Activated naive CD4-positive, alpha-beta T cell treated with anti-CD3 and anti-CD28 coated beads, Interleukin-2, amount 50 U/mL, for 24 hours (primary cell): Measurements from ENCODE around the gene NMT1.

Experiments
- H3K27ac Mint-ChIP-seq: one replicate; pipeline ENCODE4 v1.8.0; 2021; ENCODE audit warnings: mild to moderate bottlenecking, mixed read lengths
- H3K27me3 Mint-ChIP-seq: one replicate; pipeline ENCODE4 v1.8.0; 2021; ENCODE audit warnings: mixed read lengths
- H3K36me3 Mint-ChIP-seq: one replicate; pipeline ENCODE4 v1.8.0; 2021; ENCODE audit warnings: mixed read lengths
- H3K4me1 Mint-ChIP-seq: one replicate; pipeline ENCODE4 v1.8.0; 2021; ENCODE audit warnings: mixed read lengths
- H3K4me3 Mint-ChIP-seq: one replicate; pipeline ENCODE4 v1.8.0; 2021; ENCODE audit warnings: mild to moderate bottlenecking, mixed read lengths
- H3K9me3 Mint-ChIP-seq: one replicate; pipeline ENCODE4 v1.8.0; 2021; ENCODE audit warnings: mixed read lengths

NMT1 gene

DNA sequence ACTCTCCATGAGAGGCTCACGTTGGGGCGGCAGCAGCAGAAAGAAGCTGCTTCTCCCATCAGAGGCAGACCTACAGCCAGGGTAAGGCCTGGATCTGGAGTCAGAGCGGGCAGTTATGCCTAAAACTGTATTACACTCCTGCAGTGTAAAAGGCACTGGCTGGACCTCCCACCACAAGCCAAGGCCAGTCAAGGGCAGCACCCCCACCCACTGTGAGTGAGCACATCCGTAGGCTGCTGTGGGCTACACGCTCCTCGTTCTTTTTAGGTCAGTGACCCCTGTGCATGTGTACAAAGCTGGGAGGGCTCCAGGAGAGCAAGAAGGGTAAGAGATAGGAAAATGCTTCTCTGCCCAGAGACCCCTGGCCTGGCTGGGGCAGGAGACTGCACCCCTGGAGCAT lies 30.4 kb upstream of the NMT1 start:
- Mint-ChIP-seq H3K9me3 (no peaks in the 10 kb centered on the region), H3K27ac (no peak overlapping the region), H3K36me3 (peaks cover 6% of the 10 kb centered on the region), H3K27me3 (no peaks in the 10 kb centered on the region), H3K4me1 (peaks cover 3% of the 10 kb centered on the region), H3K4me3 (no peak overlapping the region)

DNA sequence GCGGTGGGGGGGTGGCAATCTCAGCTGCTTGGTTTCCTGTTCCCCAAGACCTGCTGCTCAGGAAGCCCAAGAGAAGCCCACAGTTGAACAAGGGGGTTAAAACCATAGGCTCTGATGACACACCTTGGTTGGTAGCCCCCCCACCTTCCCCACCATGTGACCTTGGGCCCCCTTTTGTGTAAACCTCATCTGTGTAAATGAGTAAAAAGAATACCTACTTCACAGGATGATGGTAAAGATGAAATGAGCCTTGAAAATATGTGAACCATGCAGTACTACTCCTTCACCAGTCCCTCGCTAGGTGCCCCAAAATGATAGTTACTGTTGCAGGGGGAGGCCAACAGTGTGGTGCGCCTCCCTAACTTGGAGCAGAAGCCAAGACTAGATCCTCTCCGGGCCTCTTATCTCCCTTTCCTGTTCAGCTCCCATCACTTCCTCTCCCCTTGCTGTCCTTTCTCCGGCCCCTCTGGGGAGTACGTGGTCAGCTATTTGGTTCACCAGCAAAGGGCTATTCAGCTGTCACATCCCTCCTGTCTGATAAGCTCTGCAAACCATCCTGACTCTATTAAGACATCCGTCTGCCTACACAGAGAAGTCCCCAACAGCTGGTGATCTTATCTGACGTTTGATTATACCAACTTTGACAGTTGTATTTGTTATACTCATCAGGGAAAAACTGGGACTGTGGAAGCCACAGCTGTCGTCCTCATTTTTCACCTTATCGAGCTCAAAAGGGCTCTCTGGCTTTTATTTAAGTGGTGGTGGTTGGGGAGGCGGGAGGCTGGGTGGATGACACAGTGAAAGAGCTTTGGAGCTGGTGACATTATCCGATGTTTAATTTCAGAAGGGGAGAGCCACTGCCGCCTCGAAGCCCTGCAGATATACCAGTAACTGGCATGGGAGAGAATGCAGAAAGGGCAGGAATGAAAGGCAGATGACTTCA lies 29.6 kb upstream of the NMT1 start:
- peaks cover 6% of the 10 kb centered on the region for H3K36me3 Mint-ChIP-seq
- no peak overlapping the region for H3K4me3 Mint-ChIP-seq
- H3K9me3 Mint-ChIP-seq, result no peaks in the 10 kb centered on the region
- no peaks in the 10 kb centered on the region for H3K27me3 Mint-ChIP-seq
- peaks cover 3% of the 10 kb centered on the region for H3K4me1 Mint-ChIP-seq
- no peak overlapping the region for H3K27ac Mint-ChIP-seq

DNA sequence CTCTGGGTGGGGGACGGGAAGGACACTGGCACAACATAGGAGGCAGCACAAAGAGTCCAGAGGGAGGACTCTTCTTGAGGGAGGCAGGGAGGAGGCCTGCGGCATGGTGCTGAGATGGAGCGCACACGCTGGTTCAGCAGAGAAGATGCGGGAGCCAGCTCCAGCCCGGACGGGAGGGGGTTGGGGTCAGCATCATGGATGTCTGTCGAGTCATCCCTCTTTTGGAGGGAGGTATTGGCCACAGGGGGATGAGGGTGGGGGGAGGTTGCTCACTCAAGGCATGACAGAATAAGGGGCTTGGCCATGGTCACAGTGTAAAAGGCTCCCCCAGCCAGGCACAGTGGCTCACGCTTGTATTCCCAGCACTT lies 29.0 kb upstream of the NMT1 start:
- peaks cover 3% of the 10 kb centered on the region for H3K4me1 Mint-ChIP-seq
- peaks cover 6% of the 10 kb centered on the region for H3K36me3 Mint-ChIP-seq
- H3K4me3 Mint-ChIP-seq, result no peak overlapping the region
- H3K27me3 Mint-ChIP-seq, result no peaks in the 10 kb centered on the region
- no peak overlapping the region for H3K27ac Mint-ChIP-seq
- H3K9me3 Mint-ChIP-seq, result no peaks in the 10 kb centered on the region

DNA sequence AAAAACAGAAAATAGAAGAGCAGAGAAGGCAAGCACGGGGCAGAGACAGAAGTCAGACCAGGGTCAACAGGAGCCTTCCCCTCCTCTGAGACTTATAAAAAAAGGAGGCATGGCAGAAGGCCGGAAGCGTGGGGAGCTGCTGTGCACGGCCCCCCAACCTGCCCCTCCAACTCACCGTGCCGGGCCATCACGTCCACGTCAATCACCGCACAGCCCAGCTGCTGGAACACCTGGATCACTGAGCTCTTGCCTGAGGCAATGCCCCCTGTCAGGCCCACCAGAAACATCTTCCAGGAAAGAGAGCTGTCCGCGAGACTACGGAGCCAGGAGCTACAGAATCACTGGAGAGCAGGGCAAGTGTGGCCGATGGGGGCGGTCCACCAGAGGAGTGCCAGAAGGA lies 26.5 kb upstream of the NMT1 start:
- Mint-ChIP-seq H3K27me3 (no peaks in the 10 kb centered on the region), H3K4me3 (no peak overlapping the region), H3K9me3 (no peaks in the 10 kb centered on the region), H3K27ac (no peak overlapping the region), H3K36me3 (peaks cover 6% of the 10 kb centered on the region), H3K4me1 (peaks cover 9% of the 10 kb centered on the region)

DNA sequence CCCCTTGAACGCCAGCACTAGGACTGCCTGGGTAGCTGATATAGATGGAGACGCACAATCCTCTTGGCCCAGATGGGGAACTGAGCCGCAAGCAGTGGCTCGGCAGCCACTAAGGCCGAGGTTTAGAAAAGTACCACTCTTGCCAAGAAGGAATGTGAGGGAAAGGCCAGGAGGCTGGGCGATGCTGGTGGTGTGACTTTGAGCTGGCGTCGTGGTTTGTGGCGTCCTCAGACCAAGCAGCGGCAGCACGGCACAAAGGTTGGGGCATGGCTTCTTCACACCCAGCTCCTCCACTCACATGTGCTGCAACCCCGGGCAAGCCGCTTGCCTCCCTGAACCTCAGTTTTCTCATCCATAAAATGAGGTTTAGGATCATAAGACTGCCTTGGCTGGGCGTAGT lies 25.3 kb upstream of the NMT1 start:
- peaks cover 9% of the 10 kb centered on the region for H3K4me1 Mint-ChIP-seq
- H3K36me3 Mint-ChIP-seq, result peaks cover 3% of the 10 kb centered on the region
- H3K27ac Mint-ChIP-seq, result no peak overlapping the region
- no peaks in the 10 kb centered on the region for H3K9me3 Mint-ChIP-seq
- H3K4me3 Mint-ChIP-seq, result no peak overlapping the region
- H3K27me3 Mint-ChIP-seq, result no peaks in the 10 kb centered on the region

DNA sequence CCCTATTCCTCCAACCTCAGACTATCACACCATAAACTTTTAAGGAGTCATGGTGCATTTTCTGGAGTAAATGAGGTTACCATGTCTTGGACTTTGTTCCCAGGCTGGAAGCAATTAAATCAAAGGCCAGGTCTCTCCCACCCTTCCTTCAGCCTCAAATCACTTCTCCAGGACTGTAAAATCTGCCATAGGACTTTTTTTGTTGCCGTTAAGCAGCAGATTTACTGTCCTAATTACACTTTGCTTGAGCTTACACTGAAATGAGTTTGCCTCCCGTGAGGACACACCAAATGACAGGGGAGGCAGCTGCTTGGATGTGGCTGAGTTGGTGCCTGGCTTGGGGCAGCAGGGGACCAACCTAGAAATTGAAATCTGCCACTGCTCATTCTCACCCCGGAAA lies 24.4 kb upstream of the NMT1 start:
- Mint-ChIP-seq H3K27ac (no peak overlapping the region), H3K27me3 (no peaks in the 10 kb centered on the region), H3K36me3 (peaks cover 3% of the 10 kb centered on the region), H3K4me3 (no peak overlapping the region), H3K4me1 (peaks cover 9% of the 10 kb centered on the region), H3K9me3 (no peaks in the 10 kb centered on the region)

DNA sequence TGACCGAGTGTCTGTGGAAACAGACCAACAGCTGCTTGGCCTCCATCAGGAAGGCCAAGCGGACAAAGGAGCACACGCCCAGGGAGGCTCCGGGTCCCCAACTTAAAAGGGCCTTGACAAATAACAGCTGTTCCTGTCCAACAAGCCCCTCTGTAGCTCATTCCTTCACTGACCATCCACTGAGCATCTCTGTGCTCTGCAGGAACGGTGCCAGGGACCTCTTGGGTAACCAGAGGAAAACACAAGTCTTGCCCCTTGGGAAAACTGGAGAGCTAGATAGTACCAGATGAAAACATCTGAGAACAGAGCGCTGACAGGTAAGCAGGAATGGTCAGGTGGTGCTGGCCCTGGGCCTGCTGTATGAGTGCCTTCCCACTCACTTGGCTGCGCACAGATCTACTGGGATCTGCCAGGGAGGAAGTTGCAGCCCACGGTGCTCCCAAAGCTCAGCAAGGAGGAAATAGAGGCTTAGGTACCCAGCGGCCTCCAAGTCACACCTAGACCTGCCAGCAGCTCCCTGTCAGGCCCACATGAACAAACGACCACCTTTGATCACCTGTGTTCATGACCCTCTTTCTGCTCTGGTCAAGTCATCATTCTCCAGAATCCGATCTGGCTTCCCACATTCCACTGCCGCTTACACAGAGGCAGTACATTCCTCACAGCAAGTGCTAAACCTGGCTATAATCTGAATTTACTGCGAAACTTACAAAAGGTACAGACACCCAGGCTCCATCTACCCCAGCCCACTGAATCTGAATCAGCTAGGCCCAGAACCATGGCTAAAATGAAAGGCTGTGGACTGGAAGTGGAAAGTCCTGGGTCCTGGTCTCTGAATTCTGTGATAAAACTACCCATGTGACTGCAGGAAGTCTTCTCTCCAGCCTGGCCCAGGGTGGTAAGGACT lies 22.1 kb upstream of the NMT1 start:
- Mint-ChIP-seq H3K27ac (peak overlapping the region; percentile 91), H3K36me3 (peaks cover 2% of the 10 kb centered on the region), H3K27me3 (no peaks in the 10 kb centered on the region), H3K9me3 (no peaks in the 10 kb centered on the region), H3K4me3 (no peak overlapping the region), H3K4me1 (peaks cover 30% of the 10 kb centered on the region)

DNA sequence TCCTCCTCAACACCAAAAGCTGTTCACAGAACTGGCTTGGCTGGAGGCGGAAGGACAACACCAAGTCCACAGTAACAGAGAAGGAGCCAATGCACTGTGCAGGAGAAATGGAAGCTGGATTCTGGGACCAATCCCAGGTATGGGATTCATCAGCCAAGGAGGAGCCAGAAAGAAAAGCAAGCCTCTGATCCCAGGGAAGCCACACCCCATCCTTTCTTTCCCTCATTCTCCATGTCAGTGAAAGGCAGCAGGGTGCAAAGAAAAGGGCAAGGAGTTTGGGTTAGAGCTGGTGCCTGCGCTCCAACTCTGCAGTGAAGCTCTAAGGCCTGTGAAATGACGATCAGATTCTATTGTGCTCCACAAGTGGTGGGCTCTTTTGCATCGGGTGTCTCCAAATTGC lies 20.7 kb upstream of the NMT1 start:
- Mint-ChIP-seq H3K36me3 (no peaks in the 10 kb centered on the region), H3K27ac (no peak overlapping the region), H3K4me3 (no peak overlapping the region)

DNA sequence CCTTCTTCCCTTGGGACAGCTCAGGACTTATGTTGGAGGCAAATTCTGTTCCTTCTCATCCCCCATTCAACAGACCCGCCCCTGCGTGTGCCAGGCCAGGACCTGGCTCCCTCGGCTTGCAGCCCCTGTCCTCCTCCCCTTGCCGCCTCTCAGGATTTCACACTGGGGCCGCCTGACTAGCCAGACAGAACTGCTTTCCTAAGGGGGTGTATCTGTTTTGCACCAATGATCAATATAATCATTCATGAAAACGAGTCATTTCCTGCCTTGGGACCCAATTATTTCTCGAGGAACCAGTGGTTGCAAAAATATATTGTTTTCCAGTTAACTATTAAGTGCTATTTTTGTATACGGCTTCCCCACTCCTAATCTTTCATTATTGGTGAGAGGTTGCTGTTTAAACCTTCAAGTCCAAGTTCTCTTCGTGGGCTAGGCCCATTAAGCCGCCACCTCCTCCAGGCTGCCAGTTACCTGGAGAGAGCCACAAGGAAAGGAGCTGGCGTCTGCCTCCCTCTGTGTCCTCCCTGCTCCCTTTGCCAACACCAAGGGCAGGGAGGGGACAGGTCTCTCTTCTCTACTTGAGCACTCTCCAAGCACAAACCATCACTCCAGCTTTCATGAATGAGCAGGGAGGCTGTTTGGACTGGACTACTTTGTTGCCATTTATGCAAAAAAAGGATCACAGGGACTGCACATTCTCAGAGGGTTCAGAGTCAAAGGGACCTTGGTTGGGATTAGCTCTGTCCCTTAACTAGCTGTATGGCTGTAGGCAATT lies 18.6 kb upstream of the NMT1 start:
- Mint-ChIP-seq H3K4me3 (no peak overlapping the region), H3K27ac (peak overlapping the region; percentile 30)

More for the DNA sequence above, 20.7 kb upstream of the NMT1 start:
- no peaks in the 10 kb centered on the region for H3K27me3 Mint-ChIP-seq
- H3K9me3 Mint-ChIP-seq, result no peaks in the 10 kb centered on the region
- peaks cover 30% of the 10 kb centered on the region for H3K4me1 Mint-ChIP-seq

DNA sequence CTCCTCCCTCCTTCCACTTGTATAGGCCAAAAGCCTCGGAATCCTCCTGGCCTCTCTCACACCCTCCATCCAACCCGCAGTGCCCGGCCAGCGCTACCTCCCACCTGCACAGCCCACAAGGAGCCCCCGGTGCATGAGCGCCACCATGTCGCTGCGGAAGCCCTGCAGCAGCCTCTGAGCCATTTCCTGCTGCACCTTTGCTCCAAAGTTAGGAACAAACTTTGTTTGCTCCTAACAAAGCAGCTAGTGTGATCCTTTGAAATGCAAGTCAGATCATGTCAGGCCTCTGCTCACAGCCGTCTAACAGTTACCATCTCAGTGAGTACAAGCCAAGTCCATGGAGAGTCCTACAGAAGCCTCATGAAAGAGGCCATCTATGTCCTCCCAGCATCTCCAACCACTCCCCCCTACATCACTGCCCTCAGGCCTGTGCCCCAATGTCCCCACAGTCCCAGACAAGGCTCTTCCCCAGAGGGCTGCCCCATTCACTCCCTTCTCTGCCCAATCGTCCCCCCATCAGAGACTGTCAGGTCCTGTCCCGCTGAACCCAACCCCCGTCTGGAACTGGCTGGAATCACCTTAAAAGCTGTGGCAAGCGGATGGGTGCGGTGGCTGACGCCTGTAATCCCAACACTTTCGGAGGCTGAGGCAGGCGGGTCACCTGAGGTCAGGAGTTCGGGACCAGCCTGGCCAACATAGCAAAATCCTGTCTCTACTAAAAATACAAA lies 17.1 kb upstream of the NMT1 start:
- Mint-ChIP-seq H3K4me3 (no peak overlapping the region), H3K36me3 (no peaks in the 10 kb centered on the region), H3K27me3 (no peaks in the 10 kb centered on the region), H3K4me1 (peaks cover 44% of the 10 kb centered on the region), H3K9me3 (no peaks in the 10 kb centered on the region), H3K27ac (no peak overlapping the region)

More for the DNA sequence above, 18.6 kb upstream of the NMT1 start:
- Mint-ChIP-seq H3K36me3 (no peaks in the 10 kb centered on the region), H3K9me3 (no peaks in the 10 kb centered on the region), H3K27me3 (no peaks in the 10 kb centered on the region), H3K4me1 (peaks cover 41% of the 10 kb centered on the region)

DNA sequence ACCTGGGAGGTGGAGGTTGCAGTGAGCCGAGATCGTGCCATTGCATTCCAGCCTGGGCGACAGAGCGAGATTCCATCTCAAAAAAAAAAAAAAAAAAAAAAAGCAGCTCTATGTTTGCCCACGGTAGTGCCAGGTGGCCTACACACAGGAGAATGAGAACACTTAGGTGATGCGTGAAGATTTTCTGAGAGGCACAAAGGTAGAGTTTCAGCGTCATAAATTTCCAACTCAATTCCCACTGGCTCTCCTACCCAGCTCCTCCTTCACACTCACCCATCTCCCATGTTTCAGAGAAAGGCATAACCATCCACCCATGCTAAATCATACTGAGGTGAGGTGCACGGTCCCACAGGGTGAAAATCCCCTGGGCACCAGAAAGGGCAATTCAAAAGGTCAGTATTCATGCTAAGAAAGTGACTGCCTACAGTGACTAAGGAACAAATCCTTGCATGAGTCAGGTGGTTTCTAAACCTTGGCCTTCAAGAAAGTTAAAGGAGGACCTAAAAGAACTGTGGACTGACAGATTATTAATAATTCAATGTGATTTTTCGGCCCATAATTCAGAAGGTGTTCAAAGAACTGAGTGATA lies 14.5 kb upstream of the NMT1 start:
- no peaks in the 10 kb centered on the region for H3K9me3 Mint-ChIP-seq
- peaks cover 54% of the 10 kb centered on the region for H3K4me1 Mint-ChIP-seq
- H3K27me3 Mint-ChIP-seq, result no peaks in the 10 kb centered on the region
- no peak overlapping the region for H3K4me3 Mint-ChIP-seq
- H3K27ac Mint-ChIP-seq, result peak overlapping the region; percentile 70
- H3K36me3 Mint-ChIP-seq, result no peaks in the 10 kb centered on the region

DNA sequence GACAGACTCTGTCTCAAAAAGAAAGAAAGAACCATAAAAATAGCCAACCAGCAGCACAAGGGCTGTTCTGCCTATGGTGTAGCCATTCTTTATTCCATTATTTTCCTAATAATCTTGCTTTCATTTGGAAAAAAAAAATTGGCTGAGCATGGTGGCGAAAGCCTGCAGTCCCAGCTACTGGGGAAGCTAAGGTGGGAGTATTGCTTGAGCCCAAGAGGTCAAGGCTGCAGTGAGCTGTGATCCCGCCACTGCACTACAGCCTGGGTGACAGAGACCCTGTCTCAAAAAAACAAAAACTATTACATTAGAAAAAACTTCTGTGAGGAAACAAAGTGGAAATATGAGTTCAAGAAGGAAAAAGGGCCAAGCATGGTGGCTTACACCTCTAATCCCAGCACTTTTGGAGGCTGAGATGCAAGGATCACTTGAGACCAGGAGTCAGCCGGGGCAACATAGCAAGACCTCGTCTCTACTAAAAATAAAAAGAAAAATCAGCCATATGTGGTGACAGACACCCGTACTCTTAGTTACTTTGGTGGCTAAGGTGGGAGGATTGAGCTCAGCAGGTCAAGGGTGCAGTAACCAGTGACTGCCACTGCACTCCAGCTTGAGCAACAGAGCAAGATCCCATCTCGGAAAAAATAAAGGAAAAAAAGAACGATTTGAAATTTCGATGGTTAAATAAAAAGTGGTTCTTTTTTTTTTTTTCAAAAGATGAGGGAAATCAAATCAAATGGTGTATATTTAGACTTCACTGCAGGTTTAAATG lies 12.1 kb upstream of the NMT1 start:
- Mint-ChIP-seq H3K36me3 (no peaks in the 10 kb centered on the region), H3K27ac (peak overlapping the region; percentile 62), H3K27me3 (no peaks in the 10 kb centered on the region), H3K4me1 (peaks cover 37% of the 10 kb centered on the region), H3K4me3 (peak overlapping the region; percentile 33), H3K9me3 (no peaks in the 10 kb centered on the region)

DNA sequence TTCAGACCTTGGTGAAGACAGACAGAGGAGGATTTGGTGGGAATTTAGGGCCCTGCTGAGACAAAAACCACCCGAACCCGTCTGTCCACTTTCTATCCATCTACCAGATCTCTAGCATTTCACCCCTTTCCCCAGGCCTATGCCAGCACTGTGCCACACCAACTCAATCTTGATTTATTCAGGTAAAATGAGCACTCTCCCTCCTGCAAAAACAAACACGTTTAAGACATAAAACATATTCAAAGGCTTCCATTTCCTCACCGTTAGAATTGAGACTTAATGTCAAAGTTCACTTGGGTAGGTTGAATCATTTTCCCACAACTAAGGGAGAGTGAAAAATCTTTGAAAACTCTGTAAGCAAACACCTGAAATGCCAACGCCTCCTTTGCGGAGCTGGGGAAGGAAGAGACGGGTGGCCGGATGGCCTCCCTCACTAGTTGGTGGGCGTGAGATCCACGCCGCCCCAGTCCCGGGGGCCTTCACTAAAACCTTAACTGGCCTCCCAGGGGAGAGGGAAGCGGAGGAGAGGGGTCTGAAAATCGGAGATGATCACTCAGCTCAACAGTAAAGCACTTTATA lies 10.5 kb upstream of the NMT1 start:
- Mint-ChIP-seq H3K27me3 (no peaks in the 10 kb centered on the region), H3K36me3 (no peaks in the 10 kb centered on the region), H3K4me1 (peaks cover 41% of the 10 kb centered on the region), H3K9me3 (no peaks in the 10 kb centered on the region), H3K4me3 (peak overlapping the region; percentile 98), H3K27ac (peak overlapping the region; percentile 98)
